Fibroblast of skin of left quadriceps (primary cell): Measurements from ENCODE around the gene FSTL4.

Experiments used
- DNase-seq, 2 experiments: peaks; one replicate each; pipeline ENCODE4 v3.0.0-alpha.2; 2013; ENCODE audit warnings: low read depth in 2 of 2

FSTL4 gene

GRCh38 chr5:133612249-133612860 is at the start of gene FSTL4:
TSS of gene FSTL4 (minus strand) at chr5:133612541.
- DNase-seq, result no peak

- DNase-seq, result no peak
Observed at GRCh38 chr5:133661389-133661788, 49.0 kb upstream of the FSTL4 start.

- no peak for DNase-seq
Observed at GRCh38 chr5:133658327-133658726, 46.0 kb upstream of the FSTL4 start.

GRCh38 chr5:133657036-133657435 is 44.7 kb upstream of the FSTL4 start:
- DNase-seq, result no peak

- DNase-seq, result no peak
Observed at GRCh38 chr5:133655966-133656365, 43.6 kb upstream of the FSTL4 start.

- no peak for DNase-seq
Observed at GRCh38 chr5:133653760-133654049, 41.4 kb upstream of the FSTL4 start.

- DNase-seq, result no peak
Observed at GRCh38 chr5:133652951-133653759, 40.8 kb upstream of the FSTL4 start.

- no peak for DNase-seq
Observed at GRCh38 chr5:133644000-133644865, 31.9 kb upstream of the FSTL4 start.

- no peak for DNase-seq
Observed at GRCh38 chr5:133643365-133643764, 31.0 kb upstream of the FSTL4 start.

- no peak for DNase-seq
Observed at GRCh38 chr5:133642153-133642722, 29.9 kb upstream of the FSTL4 start.

GRCh38 chr5:133641683-133642082 is 29.3 kb upstream of the FSTL4 start:
- no peak for DNase-seq

GRCh38 chr5:133639850-133640528 is 27.6 kb upstream of the FSTL4 start:
- DNase-seq, result no peak

- DNase-seq, result no peak
Observed at GRCh38 chr5:133638436-133638835, 26.1 kb upstream of the FSTL4 start.

- DNase-seq, result no peak
Observed at GRCh38 chr5:133637206-133637605, 24.9 kb upstream of the FSTL4 start.

GRCh38 chr5:133635051-133635450 is 22.7 kb upstream of the FSTL4 start:
- peak; percentile 30 to 35 for DNase-seq

- no peak for DNase-seq
Observed at GRCh38 chr5:133627180-133627579, 14.8 kb upstream of the FSTL4 start.

GRCh38 chr5:133624316-133624715 is 12.0 kb upstream of the FSTL4 start:
- DNase-seq, result no peak

GRCh38 chr5:133618141-133618540 is 5.8 kb upstream of the FSTL4 start:
- no peak for DNase-seq

- DNase-seq, result no peak
Observed at GRCh38 chr5:133613743-133614142, 1.4 kb upstream of the FSTL4 start.

GRCh38 chr5:133613184-133613583 is 843 bp upstream of the FSTL4 start:
- no peak for DNase-seq

GRCh38 chr5:133611357-133612248 is 738 bp downstream of the FSTL4 start:
- DNase-seq, result no peak
